CD4-positive, CD25-positive, alpha-beta regulatory T cell (primary cell): ENCODE data around the gene NCKAP5. TPM values are rescaled to one million over a fixed set of nuclear protein-coding genes. Genes with fewer than 3 reads are reported as not detected.
"Not testable (repeated sequence)": the region's sequence is repeated elsewhere in the genome, so short reads cannot be mapped to it uniquely, and the experiment has no call there.

ENCODE experiments used
- ATAC-seq, 2 donors: fragments of 150-1000 bp; cut with Tn5 transposase; one replicate each; pipeline ENCODE4 v1.10.0; 2021; ENCODE audit warnings: low read depth in 2 of 2, moderate number of reproducible peaks in 2 of 2, moderate library complexity in 1 of 2
- DNase-seq, 3 donors: peaks; one replicate each; pipeline versions ENCODE4 v3.0.0 to v3.0.0-alpha.2; 2012 to 2022; ENCODE audit warnings: mixed read lengths in 1 of 3
- H3K27ac ChIP-seq: one replicate; pipeline ENCODE4 v1.7.0; 2013; ENCODE audit warnings: mild to moderate bottlenecking, low read length; ENCODE audit not compliant: insufficient read depth, poor library complexity, severe bottlenecking
- H3K27me3 ChIP-seq: one replicate; pipeline ENCODE4 v1.7.0; 2013; ENCODE audit warnings: low read length; ENCODE audit not compliant: control insufficient read depth, insufficient read depth
- H3K36me3 ChIP-seq: one replicate; pipeline ENCODE4 v1.7.0; 2013; ENCODE audit warnings: mild to moderate bottlenecking, low read length, moderate library complexity; ENCODE audit not compliant: control insufficient read depth, insufficient read depth
- H3K4me1 ChIP-seq: 2 replicates; pipeline ENCODE4 v1.7.0; 2013; ENCODE audit warnings: mild to moderate bottlenecking, low read length; ENCODE audit not compliant: insufficient read depth, control insufficient read depth, poor library complexity, severe bottlenecking
- H3K4me3 ChIP-seq: one replicate; pipeline ENCODE4 v1.7.0; 2013; ENCODE audit warnings: low read depth, mild to moderate bottlenecking, low read length, moderate library complexity
- H3K9me3 ChIP-seq, 2 experiments: 1 replicate in 1 of 2; 2 replicates in 1 of 2; pipeline ENCODE4 v1.7.0; 2013; ENCODE audit warnings: low read length in 2 of 2, mild to moderate bottlenecking in 1 of 2, moderate library complexity in 1 of 2; ENCODE audit not compliant: control insufficient read depth in 2 of 2
- H3K27ac Mint-ChIP-seq, 3 donors: one replicate each; pipeline ENCODE4 v1.8.0; 2020 to 2022; ENCODE audit warnings: mild to moderate bottlenecking in 3 of 3, mixed read lengths in 3 of 3, moderate library complexity in 2 of 3
- H3K27me3 Mint-ChIP-seq: one replicate; pipeline ENCODE4 v1.8.0; 2022; ENCODE audit warnings: mild to moderate bottlenecking, mixed read lengths
- H3K36me3 Mint-ChIP-seq: one replicate; pipeline ENCODE4 v1.8.0; 2020; ENCODE audit warnings: mixed read lengths
- H3K4me1 Mint-ChIP-seq, 4 donors: one replicate each; pipeline ENCODE4 v1.8.0; 2020 to 2022; ENCODE audit warnings: mixed read lengths in 4 of 4, mild to moderate bottlenecking in 1 of 4
- H3K4me3 Mint-ChIP-seq, 4 donors: one replicate each; pipeline ENCODE4 v1.8.0; 2020 to 2022; ENCODE audit warnings: mild to moderate bottlenecking in 4 of 4, mixed read lengths in 4 of 4, moderate library complexity in 3 of 4
- H3K9me3 Mint-ChIP-seq, 7 donors: one replicate each; pipeline ENCODE4 v1.8.0; 2020 to 2022; ENCODE audit warnings: mixed read lengths in 7 of 7, mild to moderate bottlenecking in 3 of 7, moderate library complexity in 2 of 7
- polyA plus RNA-seq, 4 donors: library from polyadenylated mRNA; unstranded; fragments of 300-500 nt; fragmentation: Illumina TruSeq; gene quantifications; one replicate each; pipeline ENCODE4 v1.2.3, GENCODE V29; 2021
- total RNA-seq: library from RNA; stranded (reverse); gene quantifications from one replicate; pipeline ENCODE4 v1.2.3, GENCODE V29; 2022

Gene NCKAP5
- total and polyA plus RNA-seq, 5 donors from 2014 or later, result not detected

DNA sequence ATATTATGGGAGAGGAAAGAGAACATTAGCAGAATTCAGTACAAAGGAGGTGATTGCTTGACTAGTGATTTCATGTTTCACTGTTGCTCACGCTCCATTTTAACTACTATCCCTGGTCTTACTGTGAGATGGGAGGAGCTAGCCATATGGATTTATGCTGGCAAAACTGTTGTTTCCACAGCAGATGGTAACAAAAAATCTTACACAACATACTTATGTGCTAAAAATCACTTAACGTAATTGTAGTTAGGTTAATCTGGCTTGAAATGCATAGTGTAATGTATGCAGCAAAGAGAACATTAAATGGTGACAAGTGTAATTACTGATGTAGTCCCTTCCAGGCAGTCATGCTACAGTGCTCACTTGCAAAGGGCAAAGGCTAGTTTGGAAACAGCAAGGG lies 742.7 kb downstream of the NCKAP5 start:
- no peaks in the 10 kb centered on the region for H3K27me3 Mint-ChIP-seq
- Histone ChIP-seq H3K27me3 (no peaks in the 10 kb centered on the region), H3K4me1 (no peaks in the 10 kb centered on the region), H3K9me3 (no peaks in the 10 kb centered on the region), H3K36me3 (no peaks in the 10 kb centered on the region), H3K4me3 (no peak overlapping the region), H3K27ac (no peak overlapping the region)
- DNase-seq (no peak), ATAC-seq (no peak)
- H3K27ac Mint-ChIP-seq, result no peak overlapping the region
- H3K4me1 Mint-ChIP-seq, result no peaks in the 10 kb centered on the region
- H3K4me3 Mint-ChIP-seq, result no peak overlapping the region
- peaks cover 0 to 8% (median 3%) of the 10 kb centered on the region in 7 donors for H3K9me3 Mint-ChIP-seq
- H3K36me3 Mint-ChIP-seq, result no peaks in the 10 kb centered on the region

- Mint-ChIP-seq H3K4me1 (no peaks in the 10 kb centered on the region), H3K36me3 (no peaks in the 10 kb centered on the region), H3K27ac (no peak overlapping the region), H3K9me3 (peaks cover 0 to 8% (median 3%) of the 10 kb centered on the region in 7 donors), H3K27me3 (no peaks in the 10 kb centered on the region), H3K4me3 (no peak overlapping the region)
- Histone ChIP-seq H3K36me3 (no peaks in the 10 kb centered on the region), H3K4me3 (no peak overlapping the region), H3K27ac (no peak overlapping the region), H3K9me3 (no peaks in the 10 kb centered on the region), H3K4me1 (no peaks in the 10 kb centered on the region), H3K27me3 (no peaks in the 10 kb centered on the region)
- DNase-seq (no peak), ATAC-seq (no peak)
Measured at GRCh38 chr2:132824716-132825115, 743.5 kb downstream of the NCKAP5 start.

GRCh38 chr2:132816234-132816633 lies 752.0 kb downstream of the NCKAP5 start:
- Mint-ChIP-seq H3K27me3 (no peaks in the 10 kb centered on the region), H3K4me3 (no peak overlapping the region), H3K4me1 (no peaks in the 10 kb centered on the region), H3K36me3 (no peaks in the 10 kb centered on the region), H3K27ac (no peak overlapping the region), H3K9me3 (peaks cover 0 to 7% (median 3%) of the 10 kb centered on the region in 7 donors)
- no peaks in the 10 kb centered on the region for H3K36me3 ChIP-seq
- H3K4me1 ChIP-seq, result no peaks in the 10 kb centered on the region
- no peak overlapping the region for H3K27ac ChIP-seq
- H3K4me3 ChIP-seq, result no peak overlapping the region
- DNase-seq (no peak), ATAC-seq (no peak)
- H3K9me3 ChIP-seq, result no peaks in the 10 kb centered on the region
- H3K27me3 ChIP-seq, result no peaks in the 10 kb centered on the region

- Histone ChIP-seq H3K27me3 (no peaks in the 10 kb centered on the region), H3K4me3 (no peak overlapping the region), H3K36me3 (no peaks in the 10 kb centered on the region), H3K4me1 (no peaks in the 10 kb centered on the region), H3K27ac (no peak overlapping the region), H3K9me3 (no peaks in the 10 kb centered on the region)
- H3K27me3 Mint-ChIP-seq, result no peaks in the 10 kb centered on the region
- no peaks in the 10 kb centered on the region for H3K4me1 Mint-ChIP-seq
- H3K27ac Mint-ChIP-seq, result no peak overlapping the region
- H3K4me3 Mint-ChIP-seq, result no peak overlapping the region
- no peaks in the 10 kb centered on the region for H3K36me3 Mint-ChIP-seq
- peaks cover 0 to 7% (median 2%) of the 10 kb centered on the region in 7 donors for H3K9me3 Mint-ChIP-seq
- ATAC-seq, result no peak
- DNase-seq, result no peak
Measured at GRCh38 chr2:132815516-132815915, 752.7 kb downstream of the NCKAP5 start.

- H3K4me1 Mint-ChIP-seq, result no peaks in the 10 kb centered on the region
Measured at GRCh38 chr2:132814651-132815050, 753.6 kb downstream of the NCKAP5 start.

DNA sequence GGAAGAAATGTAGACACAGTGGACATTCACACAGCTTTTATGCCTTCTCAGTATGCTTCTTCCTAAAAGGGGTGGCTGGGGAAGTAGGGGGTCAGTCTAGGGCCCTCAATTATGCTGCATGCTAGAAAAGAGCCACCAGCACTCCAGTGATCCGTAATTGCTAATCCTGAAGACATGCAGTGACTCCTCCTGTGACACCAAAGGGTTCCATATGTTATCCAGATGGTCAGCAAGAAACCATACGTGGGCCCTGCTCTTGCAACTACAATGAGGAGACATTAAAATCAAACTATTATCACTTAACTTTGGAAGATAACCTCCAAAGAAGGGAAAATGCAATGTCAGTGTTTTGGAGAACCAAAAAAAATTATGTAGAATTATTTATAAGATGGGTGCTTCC lies 754.8 kb downstream of the NCKAP5 start:
- H3K36me3 Mint-ChIP-seq, result no peaks in the 10 kb centered on the region

More at GRCh38 chr2:132814651-132815050, 753.6 kb downstream of the NCKAP5 start:
- Histone ChIP-seq H3K27me3 (no peaks in the 10 kb centered on the region), H3K9me3 (no peaks in the 10 kb centered on the region), H3K36me3 (no peaks in the 10 kb centered on the region), H3K27ac (no peak overlapping the region), H3K4me3 (no peak overlapping the region), H3K4me1 (no peaks in the 10 kb centered on the region)
- DNase-seq (no peak), ATAC-seq (no peak)
- Mint-ChIP-seq H3K4me3 (no peak overlapping the region), H3K27me3 (no peaks in the 10 kb centered on the region), H3K9me3 (peaks cover 0 to 15% (median 3%) of the 10 kb centered on the region in 7 donors), H3K27ac (no peak overlapping the region), H3K36me3 (no peaks in the 10 kb centered on the region)

DNA sequence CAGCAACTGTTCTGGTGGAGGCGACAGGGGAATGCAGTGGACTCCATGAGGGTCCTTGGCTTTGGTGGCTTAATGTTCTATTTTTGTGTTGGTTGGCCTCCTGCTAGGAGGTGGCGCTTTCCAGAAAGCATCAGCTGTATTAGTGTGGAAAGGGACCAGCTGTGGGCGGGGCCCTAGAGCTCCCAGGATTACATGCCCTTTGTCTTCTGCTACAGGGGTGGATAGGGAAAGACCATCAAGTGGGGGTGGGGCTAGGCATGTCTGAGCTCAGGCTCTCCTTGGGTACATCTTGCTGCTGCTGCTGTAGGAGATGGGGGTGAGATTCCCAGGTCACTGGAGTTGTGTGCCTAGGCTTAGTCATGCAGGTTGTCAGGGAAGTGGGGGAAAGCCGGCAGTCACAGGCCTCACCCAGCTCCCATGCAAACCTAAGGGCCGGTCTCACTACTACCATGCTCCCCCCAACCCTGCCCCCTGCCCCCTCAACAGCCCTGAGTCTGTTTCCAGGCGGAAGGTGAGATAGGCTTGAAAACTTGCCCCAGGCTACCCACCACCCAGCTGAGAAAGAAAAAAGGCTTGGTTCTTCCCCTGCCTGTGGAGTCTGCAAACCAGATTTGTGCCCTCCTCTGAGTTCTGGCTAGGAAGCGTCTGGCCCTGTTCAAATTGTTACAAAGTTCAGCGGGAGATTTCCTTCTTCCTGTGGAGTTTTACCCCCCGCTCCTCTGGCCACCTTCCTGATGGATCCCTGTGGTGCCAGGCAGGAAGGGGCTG lies 756.9 kb downstream of the NCKAP5 start:
- Mint-ChIP-seq H3K4me3 (no peak overlapping the region), H3K36me3 (no peaks in the 10 kb centered on the region), H3K4me1 (no peaks in the 10 kb centered on the region), H3K27ac (no peak overlapping the region), H3K27me3 (no peaks in the 10 kb centered on the region), H3K9me3 (peaks cover 3 to 23% (median 6%) of the 10 kb centered on the region in 7 donors)
- Histone ChIP-seq H3K9me3 (no peaks in the 10 kb centered on the region), H3K27ac (no peak overlapping the region), H3K4me3 (no peak overlapping the region), H3K36me3 (no peaks in the 10 kb centered on the region), H3K27me3 (no peaks in the 10 kb centered on the region), H3K4me1 (no peaks in the 10 kb centered on the region)
- DNase-seq (no peak), ATAC-seq (no peak)

More for the DNA sequence above, 754.8 kb downstream of the NCKAP5 start:
- Histone ChIP-seq H3K36me3 (no peaks in the 10 kb centered on the region), H3K27ac (no peak overlapping the region), H3K9me3 (no peaks in the 10 kb centered on the region), H3K4me1 (no peaks in the 10 kb centered on the region), H3K27me3 (no peaks in the 10 kb centered on the region), H3K4me3 (no peak overlapping the region)
- H3K27me3 Mint-ChIP-seq, result no peaks in the 10 kb centered on the region
- H3K27ac Mint-ChIP-seq, result no peak overlapping the region
- DNase-seq (no peak), ATAC-seq (no peak)
- peaks cover 0 to 20% (median 6%) of the 10 kb centered on the region in 7 donors for H3K9me3 Mint-ChIP-seq
- no peak overlapping the region for H3K4me3 Mint-ChIP-seq
- H3K4me1 Mint-ChIP-seq, result no peaks in the 10 kb centered on the region

DNA sequence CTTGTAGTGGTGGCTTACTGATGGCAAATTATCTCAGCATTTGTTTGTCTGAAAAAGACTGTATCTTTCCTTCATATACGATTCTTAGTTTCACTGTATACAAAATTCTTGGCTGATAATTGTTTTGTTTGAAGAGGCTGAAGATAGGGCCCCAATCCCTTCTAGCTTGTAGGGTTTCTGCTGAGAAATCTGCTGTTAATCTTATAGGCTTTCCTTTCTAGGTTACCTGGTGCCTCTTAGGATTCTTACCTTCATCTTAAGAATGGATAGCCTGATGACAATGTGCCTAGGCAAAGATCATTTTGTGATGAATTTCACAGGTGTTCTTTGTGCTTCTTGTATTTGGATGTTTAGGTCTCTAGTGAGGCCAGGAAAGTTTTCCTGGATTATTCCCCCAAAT lies 758.3 kb downstream of the NCKAP5 start:
- H3K27ac Mint-ChIP-seq, H3K4me1 ChIP-seq, DNase-seq, H3K27me3 ChIP-seq, H3K27ac ChIP-seq, H3K4me3 Mint-ChIP-seq, H3K36me3 ChIP-seq, H3K4me1 Mint-ChIP-seq, H3K4me3 ChIP-seq, ATAC-seq, H3K27me3 Mint-ChIP-seq, H3K9me3 ChIP-seq, H3K36me3 Mint-ChIP-seq: not testable (repeated sequence)
- peaks cover 3 to 28% (median 11%) of the 10 kb centered on the region in 7 donors for H3K9me3 Mint-ChIP-seq
